Gastrocnemius medialis (tissue), 4 donors: ENCODE measurements around the gene PHKA2. TPM values are rescaled to one million over a fixed set of nuclear protein-coding genes. Genes with fewer than 3 reads are reported as not detected.
A peak's percentile ranks its signal among the peaks of the same experiment; 100 is the strongest.

Experiments
- ATAC-seq, 2 donors: fragments of 150-250 bp; one replicate each; pipeline ENCODE4 v1.9.1; 2016
- DNase-seq, 2 donors: peaks; one replicate each; pipeline ENCODE4 v3.0.0-alpha.2; 2019
- H3K27ac ChIP-seq, 4 donors: fragments of 200-600 bp; sonication (generic); 1 replicate in 1 of 4; 2 replicates in 3 of 4; pipeline ENCODE4 v1.5.1; 2016 to 2018; ENCODE audit warnings: mild to moderate bottlenecking in 2 of 4, moderate library complexity in 1 of 4
- H3K27me3 ChIP-seq, 3 donors: fragments of 200-600 bp; sonication (generic) in 2 of 3; 1 replicate in 1 of 3; 2 replicates in 2 of 3; pipeline versions ENCODE4 v1.5.1 to v1.6.0; 2016 to 2019; ENCODE audit warnings: mild to moderate bottlenecking in 1 of 3, moderate library complexity in 1 of 3
- H3K36me3 ChIP-seq, 2 donors: fragments of 200-600 bp; sonication (generic) in 1 of 2; one replicate each; pipeline ENCODE4 v1.5.1; 2017 to 2018
- H3K4me1 ChIP-seq, 2 donors: fragments of 200-600 bp; sonication (generic) in 1 of 2; one replicate each; pipeline ENCODE4 v1.5.1; 2016 to 2017; ENCODE audit warnings: mild to moderate bottlenecking in 2 of 2
- H3K4me3 ChIP-seq, 4 donors: fragments of 200-600 bp; sonication (generic) in 3 of 4; 1 replicate in 1 of 4; 2 replicates in 3 of 4; pipeline ENCODE4 v1.5.1; 2016 to 2019; ENCODE audit warnings: mild to moderate bottlenecking in 2 of 4
- H3K9me3 ChIP-seq, 3 donors: fragments of 200-600 bp; sonication (generic) in 2 of 3; 1 replicate in 1 of 3; 2 replicates in 2 of 3; pipeline ENCODE4 v1.5.1; 2016 to 2019
- POLR2A ChIP-seq, 2 donors: fragments of 450-650 bp; IDR thresholded peaks; one replicate each; pipeline ENCODE4 v1.6.1; 2017; ENCODE audit warnings: antibody characterized with exemption in 2 of 2, mild to moderate bottlenecking in 2 of 2, moderate library complexity in 2 of 2
- in situ Hi-C, 4 donors: fragments of 200-750 bp; cut with MboI; loops; one replicate each; pipeline versions ENCODE4 v1.15.0 to v1.8.0; 2017; ENCODE audit warnings: low sequenced_read_pairs in 4 of 4
- intact Hi-C: fragments of 100-400 bp; cut with DNase I; formaldehyde crosslinking; loops from one replicate; pipeline ENCODE4 v1.15.1; 2023; ENCODE audit warnings: low total_unique reads
- total RNA-seq, 4 donors: library from RNA; depleted of rRNA; stranded (reverse); fragments of >200 nt; gene quantifications; one replicate each; pipeline versions ENCODE4 v1.1.0 to v1.2.3, GENCODE V29; 2016
- TF ChIP-seq, protein P1 (sequence below), 5 experiments: fragments of 450-650 bp in 3 of 5; fragments of 200-600 bp in 2 of 5; sonication (generic) in 2 of 5; IDR thresholded peaks in 4 of 5; conservative IDR thresholded peaks in 1 of 5; 1 replicate in 4 of 5; 2 replicates in 1 of 5; pipeline ENCODE4 v1.5.1; 2016 to 2019; ENCODE audit warnings: antibody characterized with exemption in 5 of 5, mild to moderate bottlenecking in 3 of 5, moderate library complexity in 3 of 5

The PHKA2 gene
- total RNA-seq, 4 donors from 2014 or later = 4.6 to 20.6 (median 11.0) TPM

DNA sequence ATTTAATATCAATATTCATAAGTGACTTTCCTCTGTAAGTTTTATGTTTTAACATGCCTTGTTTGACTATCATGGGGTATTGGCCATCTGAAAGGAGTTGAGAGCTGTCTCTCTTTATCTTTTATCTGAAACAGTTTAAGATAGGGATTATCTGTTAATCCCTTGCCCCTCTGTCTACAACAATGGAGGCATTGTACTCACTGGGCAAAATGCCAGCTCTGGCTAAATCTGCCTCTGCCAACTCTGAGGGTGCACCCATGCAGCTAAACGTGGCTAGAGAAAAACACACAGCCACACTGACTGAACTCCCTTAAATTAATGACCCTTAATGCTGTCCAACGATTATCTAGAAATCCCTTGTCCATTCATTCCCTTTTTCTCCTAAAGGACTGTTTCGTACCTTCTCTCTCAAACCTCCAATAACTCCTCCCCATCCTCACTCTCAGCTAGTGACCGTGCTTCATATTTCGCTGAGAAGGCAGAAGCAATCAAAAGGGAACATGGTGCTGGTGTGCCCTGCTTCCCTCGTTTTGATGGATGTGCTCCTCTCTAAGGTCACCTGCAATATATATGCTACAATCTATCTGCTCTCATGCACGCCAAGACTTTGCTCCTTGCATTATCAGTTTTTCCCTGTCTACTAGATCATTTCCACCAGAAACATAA is 10.3 kb downstream of the PHKA2 start:
- TF ChIP-seq, protein P1, sequence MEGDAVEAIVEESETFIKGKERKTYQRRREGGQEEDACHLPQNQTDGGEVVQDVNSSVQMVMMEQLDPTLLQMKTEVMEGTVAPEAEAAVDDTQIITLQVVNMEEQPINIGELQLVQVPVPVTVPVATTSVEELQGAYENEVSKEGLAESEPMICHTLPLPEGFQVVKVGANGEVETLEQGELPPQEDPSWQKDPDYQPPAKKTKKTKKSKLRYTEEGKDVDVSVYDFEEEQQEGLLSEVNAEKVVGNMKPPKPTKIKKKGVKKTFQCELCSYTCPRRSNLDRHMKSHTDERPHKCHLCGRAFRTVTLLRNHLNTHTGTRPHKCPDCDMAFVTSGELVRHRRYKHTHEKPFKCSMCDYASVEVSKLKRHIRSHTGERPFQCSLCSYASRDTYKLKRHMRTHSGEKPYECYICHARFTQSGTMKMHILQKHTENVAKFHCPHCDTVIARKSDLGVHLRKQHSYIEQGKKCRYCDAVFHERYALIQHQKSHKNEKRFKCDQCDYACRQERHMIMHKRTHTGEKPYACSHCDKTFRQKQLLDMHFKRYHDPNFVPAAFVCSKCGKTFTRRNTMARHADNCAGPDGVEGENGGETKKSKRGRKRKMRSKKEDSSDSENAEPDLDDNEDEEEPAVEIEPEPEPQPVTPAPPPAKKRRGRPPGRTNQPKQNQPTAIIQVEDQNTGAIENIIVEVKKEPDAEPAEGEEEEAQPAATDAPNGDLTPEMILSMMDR (IDR thresholded peaks at IDR 0.05 in 4 of 5, conservative IDR thresholded peaks at IDR 0.05 in 1 of 5) = no peak
- no peak for TF ChIP-seq POLR2A (IDR thresholded peaks at IDR 0.05)
- intact Hi-C loops = no loop called here
- H3K27ac ChIP-seq = no peak overlapping the region
- ATAC-seq (no peak), DNase-seq (no peak)
- H3K27me3 ChIP-seq = no peaks in the 10 kb centered on the region
- H3K4me3 ChIP-seq = no peak overlapping the region
- H3K4me1 ChIP-seq = peaks cover 5 to 6% of the 10 kb centered on the region in 2 donors
- H3K9me3 ChIP-seq = no peaks in the 10 kb centered on the region
- in situ Hi-C loops = no loop called here
- H3K36me3 ChIP-seq = no peaks in the 10 kb centered on the region

DNA sequence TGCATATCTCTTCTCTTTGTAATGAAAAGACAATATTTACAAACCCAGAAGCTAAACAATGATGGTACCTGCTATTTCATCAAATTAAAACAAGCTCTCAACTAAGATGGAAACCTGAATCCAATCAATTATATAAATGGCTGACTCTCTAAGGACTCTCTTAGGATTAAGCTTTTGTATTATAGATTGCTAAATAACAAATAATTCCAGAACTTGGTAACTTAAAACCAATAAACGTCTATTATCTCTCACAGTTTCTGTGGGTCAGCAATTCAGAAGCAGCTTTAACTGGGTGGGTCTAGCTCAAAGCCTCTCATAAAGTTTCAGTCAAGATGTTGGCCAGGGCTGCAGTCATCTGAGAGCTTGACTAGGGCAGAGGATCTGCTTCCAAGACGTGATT is 12.4 kb downstream of the PHKA2 start:
- TF ChIP-seq, protein P1 (IDR thresholded peaks at IDR 0.05 in 4 of 5, conservative IDR thresholded peaks at IDR 0.05 in 1 of 5) = no peak
- no peak for TF ChIP-seq POLR2A (IDR thresholded peaks at IDR 0.05)
- DNase-seq (no peak), ATAC-seq (no peak)
- in situ Hi-C loops (no loop called here), intact Hi-C loops (no loop called here)
- peaks cover 5 to 6% of the 10 kb centered on the region in 2 donors for H3K4me1 ChIP-seq
- H3K36me3 ChIP-seq = no peaks in the 10 kb centered on the region
- no peaks in the 10 kb centered on the region for H3K27me3 ChIP-seq
- H3K27ac ChIP-seq = peak overlapping the region in 2 of 4 donors; percentile 0 to 49
- no peaks in the 10 kb centered on the region for H3K9me3 ChIP-seq
- no peak overlapping the region for H3K4me3 ChIP-seq

DNA sequence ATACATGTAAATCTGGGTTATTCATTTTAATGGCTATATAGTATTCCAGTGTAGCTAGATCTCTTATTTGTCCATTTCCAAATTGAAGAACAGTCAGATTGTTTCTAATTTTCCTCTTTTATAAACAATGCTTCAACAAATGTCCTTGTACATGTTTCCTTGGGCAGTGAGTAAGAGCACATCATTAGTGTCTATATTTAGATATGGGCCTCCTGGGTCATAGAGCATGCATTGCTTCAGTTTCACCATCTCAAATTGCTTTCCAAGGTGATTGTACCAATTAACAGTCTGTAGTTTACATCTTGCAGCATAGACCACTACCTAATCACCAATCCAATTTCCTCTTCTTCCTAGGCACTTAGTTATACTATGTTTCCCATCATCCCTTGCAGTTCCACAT is 13.4 kb downstream of the PHKA2 start:
- TF ChIP-seq POLR2A (IDR thresholded peaks at IDR 0.05) = no peak
- TF ChIP-seq, protein P1 (IDR thresholded peaks at IDR 0.05 in 4 of 5, conservative IDR thresholded peaks at IDR 0.05 in 1 of 5) = no peak
- in situ Hi-C loops (no loop called here), intact Hi-C loops (no loop called here)
- no peaks in the 10 kb centered on the region for H3K36me3 ChIP-seq
- ATAC-seq (peak in 1 of 2 donors; percentile 54), DNase-seq (no peak)
- H3K27ac ChIP-seq = peak overlapping the region in 2 of 4 donors; percentile 53 to 64
- no peaks in the 10 kb centered on the region for H3K9me3 ChIP-seq
- H3K4me3 ChIP-seq = no peak overlapping the region
- H3K4me1 ChIP-seq = peaks cover 5 to 6% of the 10 kb centered on the region in 2 donors
- no peaks in the 10 kb centered on the region for H3K27me3 ChIP-seq

DNA sequence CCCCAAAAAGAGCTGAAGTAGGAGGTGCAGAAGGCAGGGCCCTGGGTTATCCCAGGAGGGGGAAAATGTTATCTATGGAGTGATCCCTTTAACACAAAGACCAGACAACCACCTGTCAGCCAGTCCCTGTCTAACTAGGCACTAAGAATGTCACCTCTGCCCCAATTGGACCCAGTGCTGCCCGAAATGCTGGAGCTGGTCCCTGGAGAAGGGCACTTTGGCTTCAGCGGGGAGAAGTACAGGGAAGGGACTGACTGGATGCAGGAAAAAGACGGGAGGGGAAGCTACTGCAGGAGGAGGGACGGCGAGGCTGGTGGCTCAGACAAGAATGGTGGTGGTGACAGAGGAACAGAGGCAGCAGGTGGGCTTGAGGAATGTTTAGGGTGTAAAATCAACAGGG is 17.3 kb downstream of the PHKA2 start:
- no peaks in the 10 kb centered on the region for H3K9me3 ChIP-seq
- H3K36me3 ChIP-seq = no peaks in the 10 kb centered on the region
- peak in 1 of 2 donors; percentile 56 for ATAC-seq
- H3K4me3 ChIP-seq = peak overlapping the region in 2 of 4 donors; percentile 26 to 27
- peaks cover 0 to 6% of the 10 kb centered on the region in 2 donors for H3K4me1 ChIP-seq
- intact Hi-C loops = no loop called here
- no peak for TF ChIP-seq POLR2A (IDR thresholded peaks at IDR 0.05)
- TF ChIP-seq, protein P1 (IDR thresholded peaks at IDR 0.05 in 4 of 5, conservative IDR thresholded peaks at IDR 0.05 in 1 of 5) = no peak
- peak in 1 of 2 donors; percentile 14 for DNase-seq
- in situ Hi-C loops = no loop called here
- H3K27me3 ChIP-seq = no peaks in the 10 kb centered on the region
- H3K27ac ChIP-seq = peak overlapping the region in 3 of 4 donors; percentile 45 to 67 (median 46)
